ENCODE measurements around the gene AVEN. TPM values are rescaled to one million over a fixed set of nuclear protein-coding genes. Genes with fewer than 3 reads are reported as not detected.
"Not testable (repeated sequence)": the region's sequence is repeated elsewhere in the genome, so short reads cannot be mapped to it uniquely, and the experiment has no call there.

The AVEN gene
- total RNA-seq, 1 donor from 2014 or later, result 24.4 TPM

DNA sequence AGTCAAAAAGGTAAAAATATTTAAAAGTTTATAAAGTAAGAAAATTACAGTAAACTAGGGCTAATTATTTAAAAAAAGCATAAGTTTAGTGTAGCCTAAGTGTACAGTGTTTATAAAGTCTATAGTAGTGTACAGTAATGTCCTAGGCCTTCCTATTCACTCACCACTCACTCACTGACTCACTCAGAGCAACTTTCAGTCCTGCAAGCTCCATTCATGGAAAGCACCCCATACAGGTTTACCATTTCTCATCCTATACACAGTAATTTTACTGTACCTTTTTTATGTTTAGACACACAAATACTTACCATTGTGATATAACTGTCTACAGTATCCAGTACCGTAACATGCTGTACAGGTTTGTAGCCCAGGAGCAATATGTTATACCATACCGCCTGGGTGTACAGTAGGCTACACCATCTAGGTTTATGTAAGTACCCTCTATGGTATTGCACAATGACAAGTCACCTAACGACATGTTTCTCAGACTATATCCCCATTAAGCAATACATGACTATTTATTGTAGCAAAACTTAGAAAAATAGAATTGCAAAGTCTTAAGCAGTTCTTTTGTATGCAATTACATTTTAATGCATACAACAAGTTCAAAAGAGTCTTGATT is 19.5 kb downstream of the AVEN start:
- H3K4me3 ChIP-seq (ENCODE audit: low read depth, low read length), result no peak overlapping the region
- TF ChIP-seq, protein P1, sequence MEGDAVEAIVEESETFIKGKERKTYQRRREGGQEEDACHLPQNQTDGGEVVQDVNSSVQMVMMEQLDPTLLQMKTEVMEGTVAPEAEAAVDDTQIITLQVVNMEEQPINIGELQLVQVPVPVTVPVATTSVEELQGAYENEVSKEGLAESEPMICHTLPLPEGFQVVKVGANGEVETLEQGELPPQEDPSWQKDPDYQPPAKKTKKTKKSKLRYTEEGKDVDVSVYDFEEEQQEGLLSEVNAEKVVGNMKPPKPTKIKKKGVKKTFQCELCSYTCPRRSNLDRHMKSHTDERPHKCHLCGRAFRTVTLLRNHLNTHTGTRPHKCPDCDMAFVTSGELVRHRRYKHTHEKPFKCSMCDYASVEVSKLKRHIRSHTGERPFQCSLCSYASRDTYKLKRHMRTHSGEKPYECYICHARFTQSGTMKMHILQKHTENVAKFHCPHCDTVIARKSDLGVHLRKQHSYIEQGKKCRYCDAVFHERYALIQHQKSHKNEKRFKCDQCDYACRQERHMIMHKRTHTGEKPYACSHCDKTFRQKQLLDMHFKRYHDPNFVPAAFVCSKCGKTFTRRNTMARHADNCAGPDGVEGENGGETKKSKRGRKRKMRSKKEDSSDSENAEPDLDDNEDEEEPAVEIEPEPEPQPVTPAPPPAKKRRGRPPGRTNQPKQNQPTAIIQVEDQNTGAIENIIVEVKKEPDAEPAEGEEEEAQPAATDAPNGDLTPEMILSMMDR (IDR thresholded peaks at IDR 0.05; ENCODE audit: insufficient read depth, low read length, poor library complexity, severe bottlenecking), result no peak
- H3K36me3 ChIP-seq (ENCODE audit: control insufficient read depth, insufficient read depth, low read length), result no peaks in the 10 kb centered on the region
- no peaks in the 10 kb centered on the region for H3K27me3 ChIP-seq (ENCODE audit: control insufficient read depth, insufficient read depth, low read length)
- DNase-seq (ENCODE audit: low read depth), result no peak

DNA sequence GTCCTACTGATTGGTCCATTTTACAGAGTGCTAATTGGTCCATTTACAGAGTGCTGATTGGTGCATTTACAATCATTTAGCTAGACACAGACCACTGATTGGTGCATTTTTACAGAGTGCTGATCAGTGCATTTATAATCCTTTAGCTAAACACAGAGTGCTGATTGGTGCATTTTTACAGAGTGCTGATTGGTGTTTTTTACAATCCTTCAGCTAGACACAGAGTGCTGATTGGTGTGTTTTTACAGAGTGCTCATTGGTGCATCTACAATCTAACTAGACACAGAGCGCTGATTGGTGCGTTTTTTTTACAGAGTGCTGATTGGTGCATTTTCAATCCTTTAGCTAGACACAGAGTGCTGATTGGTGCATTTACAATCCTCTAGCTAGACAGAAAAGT is 20.3 kb downstream of the AVEN start:
- H3K36me3 ChIP-seq (ENCODE audit: control insufficient read depth, insufficient read depth, low read length); H3K27me3 ChIP-seq (ENCODE audit: control insufficient read depth, insufficient read depth, low read length); H3K4me3 ChIP-seq (ENCODE audit: low read depth, low read length); DNase-seq (ENCODE audit: low read depth): not testable (repeated sequence)

DNA sequence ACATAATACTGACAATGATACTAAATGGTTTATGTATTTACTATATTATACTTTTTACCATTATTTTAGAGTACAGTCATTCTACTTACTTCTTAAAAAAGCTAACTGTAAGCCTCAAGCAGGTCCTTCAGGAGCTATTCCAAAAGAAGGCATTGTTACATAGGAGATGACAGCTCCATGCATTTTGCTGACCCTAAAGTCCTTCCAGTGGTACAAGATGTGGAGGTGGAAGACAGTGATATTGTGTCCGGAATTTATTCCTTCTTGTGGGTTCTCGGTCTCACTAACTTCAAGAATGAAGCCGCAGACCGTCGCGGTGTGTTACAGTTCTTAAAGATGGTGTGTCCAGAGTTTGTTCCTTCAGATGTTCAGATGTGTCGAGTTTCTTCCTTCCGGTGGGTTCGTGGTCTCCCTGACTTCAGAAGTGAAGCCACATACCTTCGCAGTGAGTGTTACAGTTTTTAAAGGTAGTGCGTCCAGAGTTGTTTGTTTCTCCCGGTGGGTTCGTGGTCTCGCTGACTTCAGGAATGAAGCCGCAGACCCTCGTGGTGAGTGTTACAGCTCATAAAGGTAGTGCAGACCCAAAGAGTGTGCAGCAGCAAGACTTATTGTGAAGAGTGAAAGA is 20.9 kb downstream of the AVEN start:
- Histone ChIP-seq H3K4me3 (ENCODE audit: low read depth, low read length) (no peak overlapping the region), H3K36me3 (ENCODE audit: control insufficient read depth, insufficient read depth, low read length) (no peaks in the 10 kb centered on the region), H3K27me3 (ENCODE audit: control insufficient read depth, insufficient read depth, low read length) (no peaks in the 10 kb centered on the region)
- no peak for DNase-seq (ENCODE audit: low read depth)
- TF ChIP-seq, protein P1 (IDR thresholded peaks at IDR 0.05; ENCODE audit: insufficient read depth, low read length, poor library complexity, severe bottlenecking), result no peak

DNA sequence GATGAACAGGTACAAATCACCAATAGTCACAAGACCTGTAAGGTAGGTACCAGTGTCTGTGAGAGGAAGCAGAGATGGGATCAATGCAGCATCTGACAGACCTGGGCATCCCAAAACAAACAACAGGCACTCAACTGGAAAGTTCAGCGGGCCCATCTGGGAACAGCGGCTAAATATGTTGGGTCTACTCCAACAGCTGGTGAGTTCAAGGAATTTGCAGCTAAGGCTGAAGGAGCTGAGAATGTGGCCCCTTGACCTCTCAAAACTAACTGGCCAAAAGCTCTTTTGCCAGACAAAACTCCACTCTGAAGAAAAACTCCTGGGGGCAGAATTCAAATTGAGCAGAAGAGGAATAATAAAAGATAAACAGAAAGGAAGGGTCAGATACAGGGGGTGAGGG is 24.4 kb downstream of the AVEN start:
- Histone ChIP-seq H3K4me3 (ENCODE audit: low read depth, low read length) (no peak overlapping the region), H3K27me3 (ENCODE audit: control insufficient read depth, insufficient read depth, low read length) (no peaks in the 10 kb centered on the region), H3K36me3 (ENCODE audit: control insufficient read depth, insufficient read depth, low read length) (no peaks in the 10 kb centered on the region)
- DNase-seq (ENCODE audit: low read depth), result no peak
- TF ChIP-seq, protein P1 (IDR thresholded peaks at IDR 0.05; ENCODE audit: insufficient read depth, low read length, poor library complexity, severe bottlenecking), result no peak

DNA sequence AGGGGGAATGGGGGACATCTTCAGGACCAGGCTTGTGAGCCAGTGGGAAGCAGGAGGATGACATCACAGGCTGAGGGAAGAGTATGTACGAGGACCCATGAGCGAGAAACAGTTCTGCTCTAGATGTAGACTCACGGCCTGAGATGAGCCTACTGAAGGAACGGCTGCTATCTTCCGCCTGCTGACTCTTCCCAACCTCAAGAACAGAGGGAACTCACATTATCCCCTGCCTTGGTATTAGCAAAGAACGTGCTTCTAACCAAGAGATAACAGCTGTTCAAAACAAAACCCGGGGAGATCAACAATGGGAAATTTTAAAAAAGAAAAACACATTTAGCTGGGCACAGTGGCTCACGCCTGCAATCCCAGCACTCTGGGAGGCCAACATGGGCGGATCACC is 25.3 kb downstream of the AVEN start:
- TF ChIP-seq, protein P1 (IDR thresholded peaks at IDR 0.05; ENCODE audit: insufficient read depth, low read length, poor library complexity, severe bottlenecking), result no peak
- DNase-seq (ENCODE audit: low read depth), result no peak
- Histone ChIP-seq H3K36me3 (ENCODE audit: control insufficient read depth, insufficient read depth, low read length) (no peaks in the 10 kb centered on the region), H3K27me3 (ENCODE audit: control insufficient read depth, insufficient read depth, low read length) (no peaks in the 10 kb centered on the region), H3K4me3 (ENCODE audit: low read depth, low read length) (no peak overlapping the region)

DNA sequence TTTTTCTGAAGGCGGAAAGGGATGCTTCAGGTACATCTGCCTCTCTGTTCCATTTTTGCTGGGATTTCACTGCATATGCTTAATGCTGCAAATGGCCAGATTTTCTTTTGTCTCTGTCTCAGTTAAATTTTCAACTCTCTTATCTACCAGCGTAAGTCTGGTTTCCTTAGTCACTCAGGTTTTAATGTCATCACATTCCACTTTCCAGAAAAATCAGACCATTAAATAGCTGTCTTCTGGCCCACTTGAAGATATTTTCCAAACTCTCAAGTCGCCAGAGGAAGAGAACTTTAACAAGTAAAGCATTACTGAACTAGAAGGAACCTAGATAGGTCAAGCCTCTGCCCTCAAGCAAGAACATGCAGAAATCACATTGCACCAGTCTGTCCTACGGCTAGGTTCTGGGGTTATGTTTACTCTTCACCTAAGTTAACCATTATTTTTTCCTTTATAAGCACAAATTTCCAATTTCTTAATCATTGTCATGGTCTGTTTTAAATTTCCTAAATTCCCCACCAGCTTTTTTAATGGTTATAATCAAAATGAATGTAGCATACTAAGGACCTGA is 26.5 kb downstream of the AVEN start:
- no peak overlapping the region for H3K4me3 ChIP-seq (ENCODE audit: low read depth, low read length)
- H3K27me3 ChIP-seq (ENCODE audit: control insufficient read depth, insufficient read depth, low read length), result no peaks in the 10 kb centered on the region
- TF ChIP-seq, protein P1 (IDR thresholded peaks at IDR 0.05; ENCODE audit: insufficient read depth, low read length, poor library complexity, severe bottlenecking), result no peak
- no peaks in the 10 kb centered on the region for H3K36me3 ChIP-seq (ENCODE audit: control insufficient read depth, insufficient read depth, low read length)
- no peak for DNase-seq (ENCODE audit: low read depth)

Measured in kidney epithelial cell (primary cell).